LNCAP (cell line): ENCODE measurements around the gene GNB5.

Source experiments
- CTCF ChIP-seq: fragments of 450-650 bp; IDR thresholded peaks from 2 replicates; pipeline ENCODE4 v1.5.1; 2017; ENCODE audit warnings: mild to moderate bottlenecking

GNB5 gene

GRCh38 chr15:52111517-52112202 is 79.5 kb downstream of the GNB5 start:
- TF ChIP-seq CTCF: no peak

- TF ChIP-seq CTCF: no peak
These were observed 81.4 kb downstream of the GNB5 start for GRCh38 chr15:52109559-52110451.

GRCh38 chr15:52107238-52107637 is 84.0 kb downstream of the GNB5 start:
- TF ChIP-seq CTCF: no peak

DNA sequence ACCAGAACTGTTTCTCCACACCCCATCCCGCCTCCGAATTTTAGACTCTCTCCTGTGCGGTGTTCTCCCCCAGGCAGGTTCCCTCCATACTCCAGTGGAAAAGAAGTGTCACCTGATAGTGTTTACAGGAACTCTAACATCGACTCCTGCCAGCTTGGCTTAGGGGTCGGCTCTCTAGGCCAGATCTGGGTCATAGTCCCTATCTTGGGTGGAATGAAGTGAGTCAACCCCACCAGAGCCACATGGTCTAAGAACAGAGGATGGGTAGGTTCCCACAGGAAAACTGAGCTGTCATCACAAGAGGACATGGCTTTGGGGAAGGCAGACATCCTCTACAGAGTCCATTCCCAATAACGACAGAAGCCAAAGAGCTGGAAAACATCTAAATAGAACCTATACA is 84.6 kb downstream of the GNB5 start:
- no peak for TF ChIP-seq CTCF

GRCh38 chr15:52105846-52106245 is 85.3 kb downstream of the GNB5 start:
- no peak for TF ChIP-seq CTCF

- TF ChIP-seq CTCF: no peak
These were observed 86.6 kb downstream of the GNB5 start for GRCh38 chr15:52104532-52105004.

- TF ChIP-seq CTCF: no peak
These were observed 87.7 kb downstream of the GNB5 start for GRCh38 chr15:52103217-52104207.
